Cardiac muscle cell (in vitro differentiated cells and primary cell): ENCODE measurements around the gene CCL20. TPM values are rescaled to one million over a fixed set of nuclear protein-coding genes. Genes with fewer than 3 reads are reported as not detected.

Experiments used
- DNase-seq, 2 donors: peaks; one replicate each; pipeline versions ENCODE4 v3.0.0 to v3.0.0-alpha.2; 2010 to 2017; ENCODE audit warnings: low read depth in 1 of 2, low spot score in 1 of 2
- H3K27ac ChIP-seq: fragments of 200-600 bp; sonication (generic); 2 replicates; pipeline ENCODE4 v1.5.1; 2016
- H3K27me3 ChIP-seq: fragments of 200-600 bp; sonication (generic); 2 replicates; pipeline ENCODE4 v1.6.0; 2016; ENCODE audit warnings: control low read depth
- H3K36me3 ChIP-seq: fragments of 200-600 bp; sonication (generic); 2 replicates; pipeline ENCODE4 v1.5.1; 2016; ENCODE audit warnings: control low read depth
- H3K4me1 ChIP-seq: fragments of 200-600 bp; sonication (generic); 2 replicates; pipeline ENCODE4 v1.8.1; 2017; ENCODE audit warnings: low read depth, mild to moderate bottlenecking, mixed run types
- H3K4me3 ChIP-seq: fragments of 200-600 bp; sonication (generic); 2 replicates; pipeline ENCODE4 v1.5.1; 2016; ENCODE audit warnings: mild to moderate bottlenecking
- H3K9me3 ChIP-seq: fragments of 200-600 bp; sonication (generic); 2 replicates; pipeline ENCODE4 v1.5.1; 2017; ENCODE audit warnings: low read depth, mild to moderate bottlenecking, control low read depth
- CTCF ChIP-seq: IDR thresholded peaks from 2 replicates; pipeline ENCODE4 v1.5.1; 2012; ENCODE audit warnings: low read depth, mild to moderate bottlenecking, low read length
- polyA plus RNA-seq: library from polyadenylated mRNA; unstranded; fragments of >200 nt; fragmentation: Nextera tagmentation; extraction: Ambion mirVana; gene quantifications from 2 replicates; pipeline ENCODE4 v1.2.1, GENCODE V29; 2016
- total RNA-seq: library from RNA; depleted of rRNA; stranded (reverse); fragments of >200 nt; gene quantifications from 2 replicates; pipeline ENCODE4 v1.2.3, GENCODE V29; 2016

CCL20 gene
- total and polyA plus RNA-seq, 2 experiments from 2014 or later, result 0.21 TPM; not detected in 1

DNA sequence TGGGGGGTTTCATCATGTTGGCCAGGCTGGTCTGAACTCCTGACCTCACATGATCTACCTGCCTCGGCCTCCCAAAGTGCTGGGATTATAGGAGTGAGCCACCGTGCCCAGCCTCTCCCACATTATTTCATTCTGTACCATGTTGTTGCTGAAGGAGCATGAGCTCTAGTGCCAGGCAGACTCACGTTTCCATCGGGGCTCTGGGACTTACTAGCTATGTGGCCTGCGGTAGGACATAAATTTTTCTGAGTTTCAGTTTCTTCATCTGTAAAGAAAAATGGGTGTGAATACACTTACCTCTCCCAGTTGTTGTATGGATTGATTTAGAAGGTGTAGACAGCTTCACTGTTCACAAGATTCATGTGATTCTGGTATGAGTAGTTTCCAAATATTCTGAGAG lies 30.8 kb upstream of the CCL20 start:
- H3K4me1 ChIP-seq, result peaks cover 9% of the 10 kb centered on the region

DNA sequence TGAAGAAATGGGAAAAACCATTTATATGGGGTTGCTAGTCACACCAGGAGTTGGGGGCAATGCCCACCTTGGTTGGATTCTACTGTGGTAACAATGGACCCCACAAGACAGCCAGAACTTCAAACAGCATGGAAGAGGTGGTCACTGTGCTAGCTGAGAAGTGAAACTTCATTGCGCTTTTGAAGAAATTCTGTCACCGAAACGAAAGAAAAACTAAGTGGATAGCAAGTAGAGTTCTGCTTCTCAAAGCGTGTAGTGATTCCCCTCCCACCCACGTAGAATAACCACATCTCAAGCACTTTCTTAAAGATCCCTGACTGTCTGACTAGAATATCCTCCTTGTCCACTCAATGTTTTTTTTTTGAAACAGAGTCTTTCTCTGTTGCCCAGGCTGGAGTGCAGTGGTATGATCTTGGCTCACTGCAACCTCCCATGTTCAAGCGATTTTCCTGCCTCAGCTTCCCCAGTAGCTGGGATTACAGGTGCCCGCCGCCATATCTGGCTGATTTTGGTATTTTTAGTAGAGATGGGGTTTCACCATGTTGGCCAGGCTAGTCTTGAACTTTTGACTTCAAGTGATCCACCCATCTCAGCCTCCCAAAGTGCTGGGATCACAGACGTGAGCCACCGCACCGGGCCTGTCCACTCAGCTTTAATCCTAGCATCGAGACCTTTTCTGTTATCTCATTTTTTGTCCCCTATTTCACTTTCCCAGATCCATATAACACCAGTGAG lies 30.1 kb upstream of the CCL20 start:
- no peaks in the 10 kb centered on the region for H3K27me3 ChIP-seq
- DNase-seq, result no peak
- no peaks in the 10 kb centered on the region for H3K9me3 ChIP-seq
- no peak overlapping the region for H3K27ac ChIP-seq
- H3K4me1 ChIP-seq, result peaks cover 9% of the 10 kb centered on the region
- no peaks in the 10 kb centered on the region for H3K36me3 ChIP-seq
- H3K4me3 ChIP-seq, result no peak overlapping the region
- TF ChIP-seq CTCF, result no peak

More for the DNA sequence above, 30.8 kb upstream of the CCL20 start:
- Histone ChIP-seq H3K36me3 (no peaks in the 10 kb centered on the region), H3K27me3 (no peaks in the 10 kb centered on the region), H3K4me3 (no peak overlapping the region), H3K9me3 (no peaks in the 10 kb centered on the region), H3K27ac (no peak overlapping the region)
- no peak for TF ChIP-seq CTCF
- no peak for DNase-seq

DNA sequence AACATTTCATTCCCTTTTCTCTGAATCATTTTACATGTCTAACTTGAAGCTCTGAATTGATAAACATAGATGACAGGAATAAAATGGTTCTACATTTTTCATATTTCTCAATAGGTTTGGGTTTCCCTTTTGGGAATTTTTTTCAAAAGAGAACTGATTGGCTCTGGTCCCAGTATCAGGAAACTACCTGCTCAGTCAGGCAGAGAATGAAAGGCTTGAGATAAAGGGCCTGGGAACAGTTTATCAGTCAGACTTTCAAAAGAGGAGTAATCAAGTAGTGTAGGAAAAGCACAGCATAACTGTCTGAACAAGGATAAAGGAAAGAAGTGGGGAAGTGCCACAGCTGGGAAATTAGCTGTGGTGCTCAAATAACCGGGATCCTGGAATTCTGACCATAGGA lies 28.3 kb upstream of the CCL20 start:
- Histone ChIP-seq H3K9me3 (no peaks in the 10 kb centered on the region), H3K36me3 (no peaks in the 10 kb centered on the region), H3K4me3 (no peak overlapping the region), H3K4me1 (peaks cover 9% of the 10 kb centered on the region), H3K27me3 (no peaks in the 10 kb centered on the region), H3K27ac (peak overlapping the region; percentile 20)
- peak in 1 of 2 donors; percentile 29 for DNase-seq
- no peak for TF ChIP-seq CTCF

DNA sequence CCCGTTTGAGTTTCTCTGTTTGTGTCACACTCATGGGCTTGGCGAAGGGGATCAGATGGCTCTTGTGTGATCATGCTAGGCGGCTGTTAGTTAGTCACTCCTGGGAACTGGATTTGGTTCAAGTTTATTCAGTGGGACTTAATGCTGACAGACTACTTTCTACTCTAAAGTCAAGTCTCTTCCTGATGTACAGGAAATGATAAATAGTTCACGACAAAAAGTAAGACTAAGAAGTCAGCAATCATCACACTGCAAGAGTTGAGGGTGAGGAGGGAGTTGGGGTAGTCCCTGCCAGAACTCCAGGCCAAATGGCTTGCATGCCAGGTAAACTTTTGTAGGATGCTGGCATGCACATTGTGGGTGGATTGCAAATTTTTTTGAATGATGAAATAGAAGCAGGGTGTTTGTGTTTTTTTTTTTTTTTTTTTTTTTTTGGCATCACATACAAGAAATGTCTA lies 25.1 kb upstream of the CCL20 start:
- no peaks in the 10 kb centered on the region for H3K27me3 ChIP-seq
- DNase-seq, result peak in 1 of 2 donors; percentile 47
- no peak for TF ChIP-seq CTCF
- no peaks in the 10 kb centered on the region for H3K36me3 ChIP-seq
- H3K4me1 ChIP-seq, result peaks cover 9% of the 10 kb centered on the region
- no peaks in the 10 kb centered on the region for H3K9me3 ChIP-seq
- H3K4me3 ChIP-seq, result no peak overlapping the region
- H3K27ac ChIP-seq, result no peak overlapping the region

DNA sequence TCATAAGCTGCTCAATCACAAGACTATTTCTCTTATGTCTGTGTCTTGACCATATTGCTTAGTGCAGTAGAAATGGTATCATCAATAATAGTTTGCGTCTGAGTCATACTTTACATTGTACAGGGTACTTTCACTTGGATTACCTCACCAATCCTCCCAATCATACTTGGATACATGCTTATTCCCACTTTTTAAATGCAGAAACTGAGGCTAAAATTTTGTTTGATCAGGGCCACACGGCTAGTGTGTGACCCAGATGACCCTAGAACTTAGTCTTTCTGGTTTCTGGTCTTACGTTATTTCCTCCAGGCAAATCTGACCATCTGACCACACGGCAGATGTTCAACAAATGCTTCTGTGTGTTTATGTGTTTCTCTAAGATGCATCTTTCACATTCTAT lies 23.8 kb upstream of the CCL20 start:
- H3K9me3 ChIP-seq, result no peaks in the 10 kb centered on the region
- no peaks in the 10 kb centered on the region for H3K36me3 ChIP-seq
- H3K27ac ChIP-seq, result no peak overlapping the region
- no peak overlapping the region for H3K4me3 ChIP-seq
- TF ChIP-seq CTCF, result no peak
- H3K27me3 ChIP-seq, result no peaks in the 10 kb centered on the region
- H3K4me1 ChIP-seq, result peaks cover 9% of the 10 kb centered on the region
- no peak for DNase-seq
